Measurements from ENCODE around the gene ENDOG. TPM values are rescaled to one million over a fixed set of nuclear protein-coding genes. Genes with fewer than 3 reads are reported as not detected.

Gene ENDOG
- 10 to 100 TPM; 59.5 to 66.4 TPM for total RNA-seq

DNA sequence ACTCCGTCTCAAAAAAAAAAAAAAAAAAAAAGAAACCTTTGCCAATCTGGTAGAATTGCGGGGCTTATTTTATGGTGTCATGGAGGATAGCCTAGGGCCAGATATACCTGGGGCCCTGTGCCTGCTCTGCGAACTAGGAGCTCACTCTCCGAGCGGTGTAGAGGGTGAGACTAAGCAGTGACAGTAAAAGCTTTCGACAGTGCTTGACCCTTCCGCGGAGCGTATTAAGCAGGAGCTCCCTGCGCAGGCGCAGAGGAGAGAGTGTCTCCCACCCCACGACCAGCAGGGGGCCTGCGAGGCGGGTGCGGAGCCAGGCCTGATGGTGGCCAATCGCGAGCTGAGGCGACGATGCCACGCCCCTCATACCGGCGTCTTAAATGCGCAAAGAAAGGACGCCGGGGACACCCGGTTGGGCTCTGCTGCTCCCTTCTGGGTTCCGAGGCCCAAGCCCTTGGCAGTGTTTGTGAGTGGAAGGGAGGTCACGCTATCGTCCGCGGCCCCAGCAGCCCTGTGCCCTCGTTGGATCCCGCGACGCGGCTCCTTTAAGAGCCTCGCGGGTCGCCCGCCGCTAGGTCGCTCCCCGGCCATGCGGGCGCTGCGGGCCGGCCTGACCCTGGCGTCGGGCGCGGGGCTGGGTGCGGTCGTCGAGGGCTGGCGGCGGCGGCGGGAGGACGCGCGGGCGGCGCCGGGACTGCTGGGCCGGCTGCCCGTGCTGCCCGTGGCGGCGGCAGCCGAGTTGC, at the start of gene ENDOG:
ENDOG (plus strand) TSS at position 402 of the 740 bp plus-strand sequence; CDS start at position 587, 185 bp downstream.
- no peaks in the 10 kb centered on the region for H3K9me3 ChIP-seq
- no peaks in the 10 kb centered on the region for H3K4me1 ChIP-seq
- peak within 1 kb of the TSS; percentile 68 to 75 for H3K9ac ChIP-seq (ENCODE audit: low read depth in 2 of 2, low read length in 2 of 2)
- intact Hi-C loops (cut with DNase I) = no loop called here
- peak; percentile 99 for DNase-seq
- TF ChIP-seq, protein P1, sequence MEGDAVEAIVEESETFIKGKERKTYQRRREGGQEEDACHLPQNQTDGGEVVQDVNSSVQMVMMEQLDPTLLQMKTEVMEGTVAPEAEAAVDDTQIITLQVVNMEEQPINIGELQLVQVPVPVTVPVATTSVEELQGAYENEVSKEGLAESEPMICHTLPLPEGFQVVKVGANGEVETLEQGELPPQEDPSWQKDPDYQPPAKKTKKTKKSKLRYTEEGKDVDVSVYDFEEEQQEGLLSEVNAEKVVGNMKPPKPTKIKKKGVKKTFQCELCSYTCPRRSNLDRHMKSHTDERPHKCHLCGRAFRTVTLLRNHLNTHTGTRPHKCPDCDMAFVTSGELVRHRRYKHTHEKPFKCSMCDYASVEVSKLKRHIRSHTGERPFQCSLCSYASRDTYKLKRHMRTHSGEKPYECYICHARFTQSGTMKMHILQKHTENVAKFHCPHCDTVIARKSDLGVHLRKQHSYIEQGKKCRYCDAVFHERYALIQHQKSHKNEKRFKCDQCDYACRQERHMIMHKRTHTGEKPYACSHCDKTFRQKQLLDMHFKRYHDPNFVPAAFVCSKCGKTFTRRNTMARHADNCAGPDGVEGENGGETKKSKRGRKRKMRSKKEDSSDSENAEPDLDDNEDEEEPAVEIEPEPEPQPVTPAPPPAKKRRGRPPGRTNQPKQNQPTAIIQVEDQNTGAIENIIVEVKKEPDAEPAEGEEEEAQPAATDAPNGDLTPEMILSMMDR (IDR thresholded peaks at IDR 0.05) = peak; percentile 95
- H3K27me3 ChIP-seq = no peaks in the 10 kb centered on the region
- peak within 1 kb of the TSS; percentile 67 for H3K4me3 ChIP-seq
- peak within 1 kb of the TSS; percentile 87 for H3K27ac ChIP-seq
- H3K36me3 ChIP-seq = no peaks in the 10 kb centered on the region

DNA sequence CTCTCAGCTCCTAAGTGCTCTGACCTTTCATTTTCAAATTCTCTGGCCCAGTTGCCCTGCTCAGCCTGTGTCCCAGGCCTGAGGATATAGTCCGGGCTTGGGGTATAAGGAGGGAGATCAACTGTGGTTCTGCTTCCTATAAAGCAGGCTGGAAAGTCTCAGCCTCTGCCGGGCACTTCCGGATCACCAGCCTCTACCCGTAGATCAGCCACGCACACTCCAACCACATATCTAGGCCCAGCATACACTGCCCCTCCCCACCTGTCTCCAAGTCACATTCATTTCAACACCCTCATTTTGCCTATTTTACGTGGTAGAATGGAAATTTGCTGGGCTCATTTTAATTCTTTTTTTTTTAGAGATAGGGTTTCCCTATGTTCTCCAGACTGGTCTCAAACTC, 49.7 kb upstream of the ENDOG start:
- Histone ChIP-seq H3K4me3 (no peak overlapping the region), H3K9ac (ENCODE audit: low read depth in 2 of 2, low read length in 2 of 2) (no peak overlapping the region), H3K36me3 (no peaks in the 10 kb centered on the region), H3K27me3 (no peaks in the 10 kb centered on the region), H3K27ac (no peak overlapping the region), H3K4me1 (peaks cover 10% of the 10 kb centered on the region), H3K9me3 (no peaks in the 10 kb centered on the region)
- intact Hi-C loops (cut with DNase I) = no loop called here
- TF ChIP-seq, protein P1 (IDR thresholded peaks at IDR 0.05) = no peak
- no peak for DNase-seq

DNA sequence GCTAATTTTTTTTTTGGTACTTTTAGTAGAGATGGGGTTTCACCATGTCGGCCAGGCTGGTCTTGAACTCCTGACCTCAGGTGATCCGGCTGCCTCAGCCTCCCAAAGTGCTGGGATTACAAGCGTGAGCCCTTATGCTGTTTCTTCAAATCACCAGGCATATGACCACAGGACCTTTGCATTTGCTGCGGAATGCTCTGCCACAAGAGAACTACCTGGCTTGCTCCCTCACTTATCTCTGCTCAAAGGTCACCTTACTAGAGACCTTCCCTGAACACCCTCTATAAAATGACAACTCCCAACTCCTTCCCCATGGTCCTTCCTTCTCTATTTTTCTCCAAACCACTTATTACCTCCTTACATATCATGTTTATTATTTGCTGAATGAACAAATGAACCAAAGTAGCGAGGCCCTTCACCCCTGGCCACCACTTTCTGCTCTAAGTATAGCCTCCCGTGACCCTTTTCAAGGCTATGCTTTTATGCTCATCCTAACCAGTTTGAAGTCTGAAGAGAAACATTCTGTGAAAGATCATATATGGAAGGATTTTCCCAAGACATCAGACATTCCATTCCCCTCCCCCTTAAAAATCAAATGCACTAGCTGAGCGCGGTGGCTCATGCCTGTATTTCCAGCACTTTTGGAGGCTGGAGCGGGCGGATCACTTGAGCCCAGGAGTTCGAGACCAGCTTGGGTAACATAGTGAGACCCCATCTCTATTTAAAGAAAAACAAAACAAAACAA, 47.8 kb upstream of the ENDOG start:
- TF ChIP-seq, protein P1 (IDR thresholded peaks at IDR 0.05) = no peak
- H3K27ac ChIP-seq = peak overlapping the region; percentile 92
- no peaks in the 10 kb centered on the region for H3K36me3 ChIP-seq
- no peaks in the 10 kb centered on the region for H3K27me3 ChIP-seq
- DNase-seq = no peak
- peak overlapping the region; percentile 99 for H3K9ac ChIP-seq (ENCODE audit: low read depth in 2 of 2, low read length in 2 of 2)
- intact Hi-C loops (cut with DNase I) = no loop called here
- peaks cover 10% of the 10 kb centered on the region for H3K4me1 ChIP-seq
- peak overlapping the region; percentile 91 for H3K4me3 ChIP-seq
- no peaks in the 10 kb centered on the region for H3K9me3 ChIP-seq

DNA sequence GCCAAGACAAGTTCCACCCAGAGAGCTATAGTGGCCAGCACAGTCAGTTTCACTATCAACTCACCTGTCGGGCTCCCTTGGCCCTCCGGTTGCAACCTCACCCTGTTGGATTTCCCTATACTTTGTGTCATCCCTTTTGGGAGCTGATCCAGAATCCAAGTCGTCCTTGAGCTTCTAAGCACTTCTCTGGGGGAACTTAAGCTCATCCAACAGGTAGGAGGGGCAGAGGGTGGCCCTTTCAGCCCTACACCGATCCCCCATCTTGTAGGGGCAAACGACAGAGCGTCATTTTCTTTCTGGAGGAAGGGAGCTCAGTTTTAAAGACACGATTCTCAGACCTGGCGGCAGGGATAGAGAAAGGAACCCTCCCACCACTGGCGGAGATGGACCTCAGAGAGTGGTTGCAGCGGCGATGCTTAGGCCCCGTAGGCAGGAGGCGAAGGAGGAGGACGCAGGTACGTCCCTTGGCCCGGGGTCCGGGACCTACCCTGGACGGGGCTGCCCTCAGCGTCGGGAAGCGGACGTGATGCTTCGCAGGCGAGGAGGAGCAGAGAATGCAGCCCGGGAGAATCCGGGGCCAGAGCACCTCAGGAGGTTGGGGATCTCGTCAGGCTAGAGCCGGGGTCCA, 47.1 kb upstream of the ENDOG start:
- intact Hi-C loops (cut with DNase I) = no loop called here
- Histone ChIP-seq H3K4me1 (peaks cover 10% of the 10 kb centered on the region), H3K9me3 (no peaks in the 10 kb centered on the region), H3K4me3 (peak overlapping the region; percentile 91), H3K27me3 (no peaks in the 10 kb centered on the region), H3K36me3 (no peaks in the 10 kb centered on the region), H3K27ac (peak overlapping the region; percentile 92), H3K9ac (ENCODE audit: low read depth in 2 of 2, low read length in 2 of 2) (peak overlapping the region; percentile 99)
- peak; percentile 44 for DNase-seq
- TF ChIP-seq, protein P1 (IDR thresholded peaks at IDR 0.05) = no peak

DNA sequence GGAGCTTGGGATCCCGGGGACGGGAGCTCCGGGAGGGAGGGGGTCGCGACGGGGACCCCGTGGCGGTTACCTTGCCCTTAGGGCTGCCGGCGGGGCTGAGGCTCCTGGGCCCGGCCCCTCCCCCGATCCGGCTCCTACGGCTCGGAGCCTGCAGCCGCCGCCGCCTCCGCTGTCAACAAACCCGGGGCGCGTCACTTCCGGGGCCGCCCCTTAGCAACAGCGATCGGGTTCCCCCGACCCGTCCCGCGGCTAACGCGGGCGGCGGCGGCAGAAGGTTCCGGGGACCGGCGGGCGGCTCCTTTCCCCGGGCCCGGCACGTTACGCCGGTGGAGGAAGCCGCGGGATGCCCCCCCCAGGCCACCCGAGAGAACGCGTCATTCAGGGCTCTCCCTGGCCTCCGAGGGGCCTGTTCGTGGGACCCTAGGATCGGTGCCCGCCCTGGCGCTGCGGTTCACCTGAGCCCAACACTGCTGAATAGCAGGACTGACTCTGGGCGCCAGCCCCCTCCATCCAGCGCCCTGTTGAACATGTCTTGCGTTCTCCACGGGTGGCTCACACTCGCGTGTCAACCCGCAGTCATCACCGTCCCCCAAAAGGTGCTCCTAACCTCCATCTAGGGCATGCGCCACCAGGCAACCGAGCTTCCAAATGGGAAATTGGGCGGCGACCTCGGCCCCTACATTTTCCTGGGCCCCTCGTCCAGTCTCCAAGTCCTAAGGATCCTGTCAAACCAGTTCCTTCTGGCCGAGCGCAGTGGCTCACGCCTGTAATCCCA, 46.4 kb upstream of the ENDOG start, which contains the start of gene ZER1:
ZER1 (minus strand) TSS at position 183 of the 775 bp plus-strand sequence. CDS start 16,362 bp downstream, outside the sequence.
- TF ChIP-seq, protein P1 (IDR thresholded peaks at IDR 0.05) = no peak
- H3K27ac ChIP-seq = peak within 1 kb of the TSS; percentile 92
- H3K27me3 ChIP-seq = no peaks in the 10 kb centered on the region
- H3K4me3 ChIP-seq = peak within 1 kb of the TSS; percentile 91
- peaks cover 10% of the 10 kb centered on the region for H3K4me1 ChIP-seq
- DNase-seq = peak; percentile 93
- no peaks in the 10 kb centered on the region for H3K9me3 ChIP-seq
- H3K9ac ChIP-seq (ENCODE audit: low read depth in 2 of 2, low read length in 2 of 2) = peak within 1 kb of the TSS; percentile 99
- no peaks in the 10 kb centered on the region for H3K36me3 ChIP-seq
- intact Hi-C loops (cut with DNase I) = no loop called here
